H9 (cell line): ENCODE results near the gene C16orf92. TPM values are rescaled to one million over a fixed set of nuclear protein-coding genes. Genes with fewer than 3 reads are reported as not detected.

Experiments used
- DNase-seq: peaks from one replicate; pipeline ENCODE4 v3.0.0-alpha.2; 2017
- H2AFZ ChIP-seq: one replicate; pipeline ENCODE4 v1.6.1; 2013; ENCODE audit warnings: mild to moderate bottlenecking, low read length, control low read depth, moderate library complexity
- H2AK5ac ChIP-seq: 2 replicates; pipeline ENCODE4 v1.6.1; 2013; ENCODE audit warnings: low read length, control low read depth, mixed read lengths; ENCODE audit not compliant: insufficient read length
- H2BK120ac ChIP-seq: one replicate; pipeline ENCODE4 v1.6.1; 2013; ENCODE audit warnings: low read depth, mild to moderate bottlenecking, low read length, control low read depth, inconsistent platforms; ENCODE audit not compliant: poor library complexity, severe bottlenecking
- H2BK12ac ChIP-seq: 2 replicates; pipeline ENCODE4 v1.6.1; 2013; ENCODE audit warnings: low read length, control low read depth, mixed read lengths, low read depth; ENCODE audit not compliant: insufficient read length
- H2BK15ac ChIP-seq: 2 replicates; pipeline ENCODE4 v1.6.1; 2013; ENCODE audit warnings: low read depth, low read length, control low read depth
- H2BK20ac ChIP-seq: one replicate; pipeline ENCODE4 v1.6.1; 2013; ENCODE audit warnings: low read depth, mild to moderate bottlenecking, low read length, control low read depth, inconsistent platforms; ENCODE audit not compliant: poor library complexity, severe bottlenecking
- H2BK5ac ChIP-seq: 2 replicates; pipeline ENCODE4 v1.6.1; 2013; ENCODE audit warnings: low read length, control low read depth, mixed read lengths; ENCODE audit not compliant: insufficient read length
- H3K14ac ChIP-seq: 2 replicates; pipeline ENCODE4 v1.6.1; 2013; ENCODE audit warnings: low read length, control low read depth; ENCODE audit not compliant: insufficient read depth
- H3K18ac ChIP-seq: 2 replicates; pipeline ENCODE4 v1.6.1; 2013; ENCODE audit warnings: low read depth, mild to moderate bottlenecking, mixed read lengths, low read length, control low read depth; ENCODE audit not compliant: insufficient read length
- H3K23ac ChIP-seq: 2 replicates; pipeline ENCODE4 v1.6.1; 2013; ENCODE audit warnings: low read length, control low read depth, mixed read lengths, low read depth; ENCODE audit not compliant: insufficient read length
- H3K23me2 ChIP-seq: 2 replicates; pipeline ENCODE4 v1.6.1; 2013; ENCODE audit warnings: low read depth, mild to moderate bottlenecking, mixed read lengths, low read length, control low read depth; ENCODE audit not compliant: insufficient read length, poor library complexity, severe bottlenecking
- H3K27ac ChIP-seq: 2 replicates; pipeline ENCODE4 v1.5.1; 2013; ENCODE audit warnings: low read length, control low read depth, mixed read lengths, low read depth; ENCODE audit not compliant: insufficient read length
- H3K27me3 ChIP-seq: 2 replicates; pipeline ENCODE4 v1.6.1; 2013; ENCODE audit warnings: low read length, control low read depth, inconsistent platforms; ENCODE audit not compliant: insufficient read depth
- H3K4ac ChIP-seq: 2 replicates; pipeline ENCODE4 v1.6.1; 2013; ENCODE audit warnings: low read depth, mild to moderate bottlenecking, control low read depth, inconsistent platforms, low read length, moderate library complexity
- H3K4me1 ChIP-seq: 2 replicates; pipeline ENCODE4 v1.6.1; 2013; ENCODE audit warnings: low read length, control low read depth, inconsistent platforms; ENCODE audit not compliant: insufficient read depth
- H3K4me2 ChIP-seq: 2 replicates; pipeline ENCODE4 v1.6.1; 2013; ENCODE audit warnings: low read length, control low read depth, mixed read lengths; ENCODE audit not compliant: insufficient read length, insufficient read depth
- H3K56ac ChIP-seq: 2 replicates; pipeline ENCODE4 v1.6.1; 2013; ENCODE audit warnings: low read depth, mild to moderate bottlenecking, mixed read lengths, low read length, control low read depth; ENCODE audit not compliant: insufficient read length
- H3K79me1 ChIP-seq: 2 replicates; pipeline ENCODE4 v1.6.1; 2013; ENCODE audit warnings: low read depth, mild to moderate bottlenecking, moderate library complexity, low read length, control low read depth, inconsistent platforms; ENCODE audit not compliant: insufficient read depth, poor library complexity, severe bottlenecking
- H3K79me2 ChIP-seq: 2 replicates; pipeline ENCODE4 v1.6.1; 2013; ENCODE audit warnings: low read length, control low read depth, inconsistent platforms; ENCODE audit not compliant: insufficient read depth
- H3K9ac ChIP-seq: 2 replicates; pipeline ENCODE4 v1.6.1; 2013; ENCODE audit warnings: low read length, control low read depth, mixed read lengths; ENCODE audit not compliant: insufficient read length; ENCODE audit errors: extremely low read depth
- H3K9me3 ChIP-seq: one replicate; pipeline ENCODE4 v1.6.1; 2013; ENCODE audit warnings: low read depth, low read length, inconsistent platforms; ENCODE audit not compliant: control insufficient read depth
- H3T11ph ChIP-seq: one replicate; pipeline ENCODE4 v1.6.1; 2013; ENCODE audit warnings: mild to moderate bottlenecking, low read length, control low read depth, inconsistent platforms
- H4K20me1 ChIP-seq: one replicate; pipeline ENCODE4 v1.6.1; 2013; ENCODE audit not compliant: control insufficient read depth, insufficient read length, insufficient read depth
- H4K5ac ChIP-seq: 2 replicates; pipeline ENCODE4 v1.6.1; 2013; ENCODE audit warnings: low read depth, mild to moderate bottlenecking, mixed read lengths, low read length, control low read depth; ENCODE audit not compliant: insufficient read length
- H4K8ac ChIP-seq: replicated peaks from 2 replicates; pipeline ENCODE4 v1.6.1; 2013; ENCODE audit warnings: low read length, control low read depth, mixed read lengths, low read depth; ENCODE audit not compliant: insufficient read length
- H4K91ac ChIP-seq: 2 replicates; pipeline ENCODE4 v1.6.1; 2013; ENCODE audit warnings: low read depth, mild to moderate bottlenecking, moderate library complexity, mixed read lengths, low read length, control low read depth; ENCODE audit not compliant: insufficient read length
- H3K27ac Mint-ChIP-seq, 3 experiments: 2 replicates in 2 of 3; 3 replicates in 1 of 3; pipeline ENCODE4 v1.8.0; 2020 to 2021; ENCODE audit warnings: mixed read lengths in 3 of 3, mild to moderate bottlenecking in 1 of 3, moderate library complexity in 1 of 3
- H3K27me3 Mint-ChIP-seq: 2 replicates; pipeline ENCODE4 v1.8.0; 2021; ENCODE audit warnings: low read depth, mild to moderate bottlenecking, moderate library complexity, mixed read lengths
- H3K36me3 Mint-ChIP-seq, 3 experiments: 2 replicates in 2 of 3; 3 replicates in 1 of 3; pipeline ENCODE4 v1.8.0; 2020 to 2021; ENCODE audit warnings: low read depth in 3 of 3, mixed read lengths in 3 of 3; ENCODE audit not compliant: insufficient read depth in 1 of 3
- H3K4me1 Mint-ChIP-seq, 2 experiments: 2 replicates each; pipeline ENCODE4 v1.8.0; 2020; ENCODE audit warnings: mixed read lengths in 2 of 2
- H3K4me3 Mint-ChIP-seq, 2 experiments: 2 replicates in 1 of 2; 3 replicates in 1 of 2; pipeline ENCODE4 v1.8.0; 2020 to 2021; ENCODE audit warnings: mild to moderate bottlenecking in 2 of 2, mixed read lengths in 2 of 2, moderate library complexity in 1 of 2
- H3K9me3 Mint-ChIP-seq, 2 experiments: 2 replicates in 1 of 2; 3 replicates in 1 of 2; pipeline ENCODE4 v1.8.0; 2020; ENCODE audit warnings: mild to moderate bottlenecking in 2 of 2, mixed read lengths in 2 of 2, moderate library complexity in 1 of 2
- CTCF ChIP-seq: fragments of 200-600 bp; sonication (generic); conservative IDR thresholded peaks from 3 replicates; pipeline ENCODE4 v1.8.0; 2021; ENCODE audit warnings: antibody characterized with exemption, mild to moderate bottlenecking
- WGBS: extraction: QIAGEN DNeasy Blood & Tissue Kit; methylation state at CpG from one replicate; pipeline ENCODE4 v1.1.7; 2013; ENCODE audit warnings: missing lambda C conversion rate, low lambda C conversion rate, mixed read lengths; ENCODE audit not compliant: insufficient read length; ENCODE audit errors: extremely low coverage; 5-methylcytosine and 5-hydroxymethylcytosine counted together
- total RNA-seq: library from RNA; stranded (reverse); gene quantifications from 2 replicates; pipeline ENCODE4 v1.2.1, GENCODE V29; 2021

Gene C16orf92
- total RNA-seq, 1 experiment from 2014 or later, result not detected

GRCh38 chr16:29991571-29991904, 31.5 kb upstream of the C16orf92 start:
- H3K14ac ChIP-seq, result no peak overlapping the region
- H3K4ac ChIP-seq, result no peak overlapping the region
- H3K79me2 ChIP-seq, result no peaks in the 10 kb centered on the region
- no peak overlapping the region for H2BK12ac ChIP-seq
- DNase-seq, result no peak
- no peak overlapping the region for H2BK5ac ChIP-seq
- no peak overlapping the region for H3K9ac ChIP-seq
- Mint-ChIP-seq H3K27ac (no peak overlapping the region), H3K4me1 (peaks cover 10 to 12% of the 10 kb centered on the region in 2 experiments), H3K36me3 (peaks cover 12 to 56% (median 44%) of the 10 kb centered on the region in 3 experiments), H3K27me3 (no peaks in the 10 kb centered on the region; the same call in 1 of the 2 replicates), H3K4me3 (no peak overlapping the region), H3K9me3 (no peaks in the 10 kb centered on the region)
- no peak overlapping the region for H3K27ac ChIP-seq
- no peaks in the 10 kb centered on the region for H3K27me3 ChIP-seq
- H4K5ac ChIP-seq, result no peak overlapping the region
- no peaks in the 10 kb centered on the region for H3K4me1 ChIP-seq
- no peak overlapping the region for H3K56ac ChIP-seq
- no peak overlapping the region for H4K91ac ChIP-seq
- TF ChIP-seq CTCF, result no peak
- H2AK5ac ChIP-seq, result no peak overlapping the region
- no CpG with 5 or more reads among the region's 5 CpGs for WGBS
- peaks cover 7% of the 10 kb centered on the region for H3K23me2 ChIP-seq
- no peaks in the 10 kb centered on the region for H3K79me1 ChIP-seq
- no peak overlapping the region for H2BK120ac ChIP-seq
- no peak overlapping the region for H3K4me2 ChIP-seq
- no peak overlapping the region for H3K23ac ChIP-seq
- H3K9me3 ChIP-seq, result no peaks in the 10 kb centered on the region
- no peaks in the 10 kb centered on the region for H4K20me1 ChIP-seq
- no peak overlapping the region for H4K8ac ChIP-seq
- H2BK20ac ChIP-seq, result no peak overlapping the region
- no peak overlapping the region for H2BK15ac ChIP-seq
- H3K18ac ChIP-seq, result no peak overlapping the region
- no peak overlapping the region for H3T11ph ChIP-seq
- H2AFZ ChIP-seq, result no peak overlapping the region
